COLO668 (cell line): ENCODE measurements around the gene CDH23.

ENCODE experiments used
- DNase-seq: peaks from one replicate; lab custom pipeline; 2025; ENCODE audit not compliant: unreplicated experiment; lab: John Stamatoyannopoulos, UW

The CDH23 gene

DNA sequence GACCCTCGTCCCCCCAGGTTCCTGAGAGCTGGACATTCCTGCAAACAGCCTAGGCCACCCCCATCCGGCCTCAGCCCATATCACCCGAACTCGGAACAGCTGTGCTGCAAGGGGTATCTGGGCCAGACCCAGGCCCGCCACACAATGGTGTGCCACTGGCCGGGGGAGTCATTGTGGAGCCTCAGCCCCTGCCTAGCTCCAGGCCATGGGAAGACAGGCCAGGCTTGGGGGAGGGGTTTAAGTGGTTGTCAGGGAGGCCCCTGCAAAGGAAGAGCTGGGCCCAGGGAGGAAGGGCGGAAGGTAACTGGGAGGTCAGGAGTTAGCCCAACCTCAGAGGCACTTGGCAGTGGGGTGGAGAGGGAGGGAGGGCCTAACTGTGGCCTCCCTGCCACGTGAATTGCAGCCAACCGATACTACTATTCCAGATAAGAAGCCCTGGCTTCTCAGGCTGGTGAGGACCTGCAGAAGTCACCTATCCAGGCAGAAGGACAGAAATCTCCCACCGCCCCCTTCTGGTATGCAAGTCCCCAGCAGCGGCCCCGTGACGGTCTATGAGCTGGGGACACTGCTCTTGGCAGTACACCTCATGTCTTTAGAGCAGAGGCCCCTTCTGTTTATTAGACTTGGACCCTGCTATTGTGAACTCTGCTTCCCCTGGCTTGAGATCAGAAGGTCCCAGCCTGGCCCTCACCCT is 349.8 kb downstream of the CDH23 start:
- DNase-seq, result no peak

- DNase-seq, result no peak
Measured at GRCh38 chr10:71747039-71747531, 350.4 kb downstream of the CDH23 start.

- DNase-seq, result no peak
Measured at GRCh38 chr10:71747551-71748523, 351.1 kb downstream of the CDH23 start.

GRCh38 chr10:71748671-71749191 is 352.0 kb downstream of the CDH23 start:
- DNase-seq, result no peak

- no peak for DNase-seq
Measured at GRCh38 chr10:71749396-71749795, 352.7 kb downstream of the CDH23 start.

DNA sequence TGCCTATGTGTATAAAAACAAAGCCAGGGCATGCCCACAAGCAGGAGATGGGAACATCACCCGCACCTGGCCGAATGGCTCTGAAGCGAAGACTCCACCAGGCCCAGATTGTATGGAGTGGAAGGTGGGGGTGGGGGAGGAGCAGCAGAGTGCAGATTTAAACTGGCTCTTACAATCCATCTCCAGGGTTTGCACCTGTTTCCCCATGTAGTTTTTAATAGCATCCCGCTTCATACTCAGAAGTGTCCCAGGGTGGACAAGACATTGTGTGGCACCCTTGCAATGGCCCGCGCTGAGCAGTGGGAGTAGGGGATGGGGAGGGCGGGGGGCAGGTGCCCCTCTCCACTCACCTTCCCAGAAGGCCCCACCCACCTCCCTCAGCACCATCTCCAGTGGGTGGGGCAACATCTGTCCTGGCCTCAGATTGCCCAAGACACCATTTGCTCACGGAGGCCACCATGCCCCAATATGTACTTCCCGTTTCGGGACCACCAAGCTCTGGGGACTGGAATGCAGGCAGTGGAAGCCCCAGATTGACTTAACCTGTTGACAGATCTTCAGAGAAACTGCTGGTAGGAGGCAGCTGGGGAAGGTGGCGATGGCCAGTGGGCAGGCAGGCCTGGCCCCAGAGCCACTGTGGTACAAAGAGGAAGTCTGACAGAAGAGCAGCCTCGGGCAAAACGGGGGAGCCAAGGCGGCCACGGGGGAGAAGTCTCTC is 353.6 kb downstream of the CDH23 start:
- no peak for DNase-seq

GRCh38 chr10:71750986-71751385 is 354.3 kb downstream of the CDH23 start:
- no peak for DNase-seq

GRCh38 chr10:71751515-71752224 is 354.9 kb downstream of the CDH23 start:
- DNase-seq, result no peak

GRCh38 chr10:71752391-71753090 is 355.8 kb downstream of the CDH23 start:
- no peak for DNase-seq

DNA sequence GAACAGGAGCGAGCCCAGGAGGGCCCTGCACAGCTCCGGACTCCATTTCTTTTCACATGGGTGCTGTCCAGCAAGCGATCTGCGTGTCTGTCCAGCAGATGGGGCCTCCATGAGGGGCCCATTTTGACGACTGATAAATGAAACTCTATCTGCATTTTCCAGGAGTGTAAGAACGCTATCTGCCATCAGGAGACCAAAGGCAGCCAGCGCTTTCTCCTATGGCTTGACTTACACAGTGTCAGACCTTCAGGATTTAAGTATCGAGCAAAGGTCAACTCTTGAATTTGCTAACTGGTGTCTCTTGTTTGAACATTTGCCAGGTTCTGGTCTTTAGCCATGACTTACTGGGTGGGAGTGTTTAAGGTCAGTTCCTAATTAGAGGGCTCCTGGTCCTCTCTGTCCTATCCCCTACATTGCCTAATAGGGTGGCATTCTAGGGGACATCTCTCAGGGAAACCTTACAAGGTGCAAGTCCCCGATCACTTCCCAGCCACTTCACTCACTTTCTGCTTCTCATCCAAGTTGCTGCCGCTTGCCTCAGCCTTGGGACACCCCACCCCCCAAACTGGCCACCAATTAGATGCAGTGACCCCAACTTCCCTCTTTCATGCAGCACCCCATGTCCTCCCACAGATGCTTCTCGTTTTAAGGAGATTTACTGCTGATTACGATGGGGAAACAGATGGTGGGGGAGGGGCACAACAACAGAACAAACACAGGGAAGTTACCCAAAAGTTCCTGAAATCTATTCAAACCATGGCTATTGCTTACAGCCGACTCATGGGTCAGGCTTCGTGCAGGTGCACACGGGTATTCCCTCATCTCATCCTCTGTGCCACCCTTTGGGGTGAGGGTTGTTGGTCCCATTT is 356.6 kb downstream of the CDH23 start:
- no peak for DNase-seq

DNA sequence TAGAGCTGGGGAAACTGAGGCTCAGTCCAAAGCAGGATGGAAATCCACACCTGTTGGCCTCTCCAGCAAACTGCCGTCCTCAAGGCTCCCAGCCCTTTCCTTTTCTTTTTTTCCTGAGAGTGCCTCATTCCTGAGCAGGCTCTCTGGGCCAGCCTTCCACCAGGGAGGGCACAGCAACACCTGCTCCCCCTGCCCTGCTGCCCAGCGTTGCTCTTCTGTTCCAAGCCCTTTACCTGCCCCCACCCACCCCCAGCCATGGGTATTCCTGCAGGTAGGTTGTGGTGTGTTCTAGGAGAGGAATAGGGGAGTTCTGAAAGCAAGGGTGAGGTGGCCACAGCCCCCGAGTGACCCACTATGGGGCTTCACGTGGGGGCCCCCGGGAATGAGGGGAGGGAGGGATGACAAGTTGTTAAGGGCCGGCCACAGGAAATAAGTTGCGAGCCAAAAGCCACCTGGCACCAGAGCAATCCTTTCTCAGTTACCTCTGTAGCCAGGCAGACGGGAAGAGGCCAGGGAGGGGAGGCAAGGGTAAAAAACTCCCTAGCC is 357.3 kb downstream of the CDH23 start:
- no peak for DNase-seq

- no peak for DNase-seq
Measured at GRCh38 chr10:71754562-71754961, 357.8 kb downstream of the CDH23 start.

DNA sequence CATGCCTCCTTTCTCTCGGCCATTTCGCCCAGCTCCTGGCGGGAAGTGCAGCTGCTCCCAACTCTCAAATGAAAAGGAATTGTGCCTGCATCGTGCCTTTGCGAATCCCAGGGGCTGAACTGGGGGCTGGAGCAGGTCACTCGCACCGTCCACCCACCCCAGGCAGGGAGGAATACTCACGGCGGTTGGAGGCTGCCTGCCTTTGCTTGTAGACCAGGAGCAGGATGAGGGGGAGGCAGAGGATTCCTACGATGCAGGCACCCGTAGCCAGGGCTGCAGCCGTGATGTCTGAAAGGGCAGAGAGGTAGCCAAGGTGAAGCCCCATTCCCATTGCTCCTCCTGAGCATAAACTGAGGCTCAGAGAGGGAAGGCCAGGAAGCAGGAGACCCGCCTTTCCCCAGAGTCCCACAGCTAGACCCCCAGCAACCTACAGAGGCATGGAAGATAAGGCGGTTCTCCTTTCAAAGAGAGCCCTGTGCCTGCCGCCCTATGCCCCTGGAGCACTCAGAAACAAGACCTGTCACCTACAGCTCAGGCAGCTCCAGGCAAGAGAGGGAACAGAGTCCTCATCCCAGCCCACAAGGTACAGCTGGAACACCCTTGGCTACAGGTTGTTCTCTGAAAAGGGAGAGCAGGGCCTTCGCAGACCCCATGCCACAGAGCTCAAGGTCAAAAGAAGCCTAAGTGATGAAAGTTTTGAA is 358.6 kb downstream of the CDH23 start:
- DNase-seq, result no peak

- no peak for DNase-seq
Measured at GRCh38 chr10:71756311-71757191, 359.8 kb downstream of the CDH23 start.

- DNase-seq, result no peak
Measured at GRCh38 chr10:71757399-71757922, 360.7 kb downstream of the CDH23 start.

DNA sequence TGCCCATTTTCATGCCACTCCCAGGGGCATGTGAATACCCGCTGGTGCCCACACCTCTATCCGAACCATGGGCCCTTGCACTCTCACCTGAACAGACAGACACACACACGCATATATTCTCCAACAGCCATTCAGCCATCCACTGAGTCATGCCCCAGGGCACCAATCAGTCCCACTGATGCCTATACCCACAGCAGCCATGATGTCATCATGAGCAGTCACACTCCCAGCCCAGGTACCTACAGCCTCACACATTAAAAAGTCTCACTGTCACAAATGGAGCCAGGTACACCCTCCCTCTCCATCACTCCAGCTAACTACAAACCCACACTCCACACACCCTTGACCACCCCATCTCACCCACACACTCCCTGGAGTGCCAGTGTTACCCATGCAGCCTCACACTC is 364.4 kb downstream of the CDH23 start:
- no peak for DNase-seq
